Measurements from ENCODE around the gene TAF4B.
"Not testable (repeated sequence)": the region's sequence is repeated elsewhere in the genome, so short reads cannot be mapped to it uniquely, and the experiment has no call there.

TAF4B gene, protein sequence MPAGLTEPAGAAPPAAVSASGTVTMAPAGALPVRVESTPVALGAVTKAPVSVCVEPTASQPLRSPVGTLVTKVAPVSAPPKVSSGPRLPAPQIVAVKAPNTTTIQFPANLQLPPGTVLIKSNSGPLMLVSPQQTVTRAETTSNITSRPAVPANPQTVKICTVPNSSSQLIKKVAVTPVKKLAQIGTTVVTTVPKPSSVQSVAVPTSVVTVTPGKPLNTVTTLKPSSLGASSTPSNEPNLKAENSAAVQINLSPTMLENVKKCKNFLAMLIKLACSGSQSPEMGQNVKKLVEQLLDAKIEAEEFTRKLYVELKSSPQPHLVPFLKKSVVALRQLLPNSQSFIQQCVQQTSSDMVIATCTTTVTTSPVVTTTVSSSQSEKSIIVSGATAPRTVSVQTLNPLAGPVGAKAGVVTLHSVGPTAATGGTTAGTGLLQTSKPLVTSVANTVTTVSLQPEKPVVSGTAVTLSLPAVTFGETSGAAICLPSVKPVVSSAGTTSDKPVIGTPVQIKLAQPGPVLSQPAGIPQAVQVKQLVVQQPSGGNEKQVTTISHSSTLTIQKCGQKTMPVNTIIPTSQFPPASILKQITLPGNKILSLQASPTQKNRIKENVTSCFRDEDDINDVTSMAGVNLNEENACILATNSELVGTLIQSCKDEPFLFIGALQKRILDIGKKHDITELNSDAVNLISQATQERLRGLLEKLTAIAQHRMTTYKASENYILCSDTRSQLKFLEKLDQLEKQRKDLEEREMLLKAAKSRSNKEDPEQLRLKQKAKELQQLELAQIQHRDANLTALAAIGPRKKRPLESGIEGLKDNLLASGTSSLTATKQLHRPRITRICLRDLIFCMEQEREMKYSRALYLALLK

GRCh38 chr18:26226229-26227050 is at the start of gene TAF4B:
Gene TAF4B (plus strand): TSS chr18:26226445. CDS start chr18:26226934, 489 bp downstream.
- peak; percentile 70 for DNase-seq (ENCODE audit: insufficient read length, low spot score)

DNA sequence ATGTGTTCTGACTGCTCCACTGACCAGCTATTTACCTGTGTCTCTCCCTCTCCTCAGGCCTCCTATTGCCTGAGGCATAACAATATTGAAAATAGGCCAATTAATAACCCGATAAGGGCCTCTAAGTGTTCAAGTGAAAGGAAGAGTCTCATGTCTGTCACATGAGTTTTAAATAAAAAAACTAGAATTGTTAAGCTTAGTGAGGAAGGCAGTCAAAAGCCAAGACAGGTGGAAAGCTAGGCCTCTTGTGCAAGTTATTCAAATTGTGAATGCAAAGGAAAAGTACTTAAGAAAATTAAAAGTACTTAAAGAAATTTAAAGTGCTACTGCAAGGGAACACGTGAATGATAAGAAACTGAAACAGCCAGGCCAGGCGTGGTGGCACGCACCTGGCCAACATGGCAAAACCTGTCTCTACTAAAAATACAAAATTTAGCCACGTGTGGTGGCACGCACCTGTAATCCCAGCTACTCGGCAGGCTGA is 44.9 kb upstream of the TAF4B start:
- DNase-seq (ENCODE audit: insufficient read length, low spot score): no peak
- peak; percentile 49 for FAIRE-seq

More at GRCh38 chr18:26226229-26227050, at the start of gene TAF4B:
- FAIRE-seq: peak; percentile 96

DNA sequence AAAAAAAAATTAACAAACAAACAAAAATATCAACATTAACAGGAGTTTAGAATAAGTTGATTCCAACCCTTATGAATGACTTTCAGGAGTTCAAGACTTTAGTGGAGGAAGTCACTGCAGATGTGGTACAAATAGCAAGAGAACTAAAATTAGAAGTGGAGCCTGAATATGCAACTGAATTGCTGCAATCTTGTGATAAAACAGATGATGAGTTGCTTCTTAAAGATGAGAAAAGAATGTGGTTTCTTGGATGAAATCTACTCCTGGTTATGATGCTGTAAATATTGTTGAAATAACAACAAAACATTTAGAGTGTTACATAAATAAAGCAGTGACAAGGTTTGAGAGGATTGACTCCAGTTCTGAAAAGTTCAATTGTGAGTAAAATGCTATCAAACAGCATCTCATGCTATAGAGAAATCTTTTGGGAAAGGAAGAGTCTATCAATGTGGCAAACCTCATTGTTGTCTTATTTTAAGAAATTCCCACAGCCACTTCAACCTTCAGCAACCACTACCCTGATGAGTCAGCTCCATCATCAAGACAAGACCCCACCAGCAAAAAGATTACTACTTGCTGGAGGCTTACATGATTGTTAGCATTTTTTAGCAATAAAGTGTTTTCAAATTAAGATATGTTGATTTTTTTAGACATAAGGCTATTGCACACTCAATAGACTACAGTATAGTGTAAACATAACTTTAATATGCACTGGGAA is 42.7 kb upstream of the TAF4B start:
- FAIRE-seq: peak; percentile 26
- no peak for DNase-seq (ENCODE audit: insufficient read length, low spot score)

DNA sequence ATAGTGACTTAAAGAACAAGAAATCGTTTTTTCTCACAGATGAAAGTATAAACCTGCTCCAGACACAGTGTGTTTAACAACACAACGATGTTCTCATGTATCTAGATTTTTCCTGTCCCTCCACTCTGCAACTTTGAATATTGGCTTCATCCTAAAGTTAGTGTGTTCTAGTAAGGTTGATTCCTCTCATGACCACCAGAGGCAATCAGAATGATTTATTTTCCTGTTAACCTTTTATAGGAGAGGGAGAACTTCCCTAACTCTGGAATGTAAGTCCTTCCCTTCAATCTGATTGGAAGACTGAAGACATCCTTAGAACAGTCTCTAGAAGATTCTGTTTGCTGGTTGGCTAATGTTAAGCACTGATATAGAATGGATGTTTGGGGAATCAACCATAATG is 41.0 kb upstream of the TAF4B start:
- no peak for FAIRE-seq
- no peak for DNase-seq (ENCODE audit: insufficient read length, low spot score)

GRCh38 chr18:26190506-26190905 is 35.7 kb upstream of the TAF4B start:
- DNase-seq (ENCODE audit: insufficient read length, low spot score): no peak
- FAIRE-seq: peak; percentile 99

- DNase-seq (ENCODE audit: insufficient read length, low spot score): no peak
- FAIRE-seq: peak; percentile 76
Observed at GRCh38 chr18:26192233-26192632, 34.0 kb upstream of the TAF4B start.

DNA sequence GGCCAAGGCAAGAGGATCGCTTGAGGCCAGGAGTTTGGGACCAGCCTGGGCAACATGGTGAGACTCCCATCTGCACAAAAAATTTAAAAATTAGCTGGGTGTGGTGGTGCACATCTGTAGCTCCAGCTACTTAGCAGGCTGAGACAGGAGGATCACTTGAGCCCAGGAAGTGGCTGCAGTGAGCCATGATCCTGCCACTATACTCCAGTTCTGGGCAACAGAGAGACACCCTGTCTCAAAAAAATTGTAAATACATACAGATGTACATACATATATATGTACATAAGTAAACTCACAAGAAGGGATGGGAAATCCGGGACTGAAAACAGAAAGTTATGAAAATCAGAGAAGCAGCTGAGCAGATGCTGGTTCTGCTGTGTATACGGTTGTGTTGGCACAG is 29.6 kb upstream of the TAF4B start:
- FAIRE-seq (no peak), DNase-seq (ENCODE audit: insufficient read length, low spot score) (no peak)

DNA sequence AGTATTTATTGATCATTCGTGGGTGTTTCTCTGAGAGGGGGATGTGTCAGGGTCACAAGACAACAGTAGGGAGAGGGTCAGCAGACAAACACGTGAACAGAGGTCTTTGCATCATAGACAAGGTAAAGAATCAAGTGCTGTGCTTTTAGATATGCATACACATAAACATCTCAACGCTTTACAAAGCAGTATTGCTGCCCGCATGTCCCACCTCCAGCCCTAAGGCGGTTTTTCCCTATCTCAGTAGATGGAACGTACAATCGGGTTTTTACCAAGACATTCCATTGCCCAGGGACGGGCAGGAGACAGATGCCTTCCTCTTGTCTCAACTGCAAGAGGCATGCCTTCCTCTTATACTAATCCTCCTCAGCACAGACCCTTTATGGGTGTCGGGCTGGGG is 24.2 kb upstream of the TAF4B start:
- not testable (repeated sequence) for FAIRE-seq; DNase-seq (ENCODE audit: insufficient read length, low spot score)

DNA sequence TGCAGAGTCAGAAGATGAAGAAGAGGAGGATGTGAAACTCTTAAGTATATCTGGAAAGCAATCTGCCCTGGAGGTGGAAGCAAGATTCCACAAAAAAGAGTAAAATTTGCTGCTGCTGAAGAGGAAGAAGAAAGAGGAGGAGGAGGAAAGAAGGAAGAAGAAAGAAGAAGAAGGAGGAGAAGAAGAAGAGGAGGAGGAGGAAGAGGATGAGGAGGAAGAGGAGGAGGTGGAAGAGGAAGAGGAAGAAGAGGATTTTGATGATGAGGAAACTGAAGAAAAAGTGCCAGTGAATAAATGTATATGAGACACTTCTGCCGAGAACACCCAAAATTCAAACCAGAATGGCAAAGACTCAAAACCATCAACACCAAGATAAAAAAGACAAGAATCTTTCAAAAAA is 20.9 kb upstream of the TAF4B start:
- FAIRE-seq (peak; percentile 66), DNase-seq (ENCODE audit: insufficient read length, low spot score) (no peak)

DNA sequence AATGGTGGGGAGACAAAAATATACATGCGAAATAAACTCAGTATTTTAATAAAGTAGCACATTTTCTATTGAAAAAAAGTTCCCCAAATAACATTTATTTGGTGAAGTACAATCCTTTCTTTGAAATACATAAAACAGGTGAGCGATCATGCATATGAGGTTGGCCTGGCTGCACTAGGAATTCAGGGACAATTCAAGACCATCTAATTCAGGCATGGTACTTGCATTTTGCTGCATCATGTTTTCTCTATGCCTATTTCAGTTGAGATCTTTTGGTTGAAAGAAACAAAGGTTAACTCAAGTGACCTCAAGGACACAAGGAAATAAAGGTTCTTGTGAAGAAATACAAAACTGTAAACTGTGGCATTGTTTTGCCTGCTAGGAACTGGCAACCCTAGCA is 19.8 kb upstream of the TAF4B start:
- DNase-seq (ENCODE audit: insufficient read length, low spot score) (no peak), FAIRE-seq (peak; percentile 18)

DNA sequence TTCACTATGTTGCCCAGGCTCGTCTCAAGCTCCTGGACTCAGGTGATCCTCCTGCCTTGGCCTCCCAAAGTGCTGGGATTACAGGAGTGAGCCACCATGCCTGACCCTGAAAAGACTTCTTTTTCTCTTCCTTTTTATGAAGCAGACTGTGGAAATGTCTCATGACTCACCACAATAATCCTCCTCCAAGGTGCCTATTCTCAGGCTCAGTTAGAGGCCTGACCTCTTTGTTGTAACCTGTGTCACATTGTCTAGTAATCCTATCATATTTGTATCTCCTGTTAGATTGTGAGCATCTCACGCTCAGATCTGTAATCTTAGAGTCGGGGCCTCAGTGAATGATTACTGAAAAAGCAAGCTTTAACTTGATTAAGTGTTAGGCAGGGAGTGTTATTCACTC is 18.3 kb upstream of the TAF4B start:
- no peak for FAIRE-seq
- DNase-seq (ENCODE audit: insufficient read length, low spot score): no peak

DNA sequence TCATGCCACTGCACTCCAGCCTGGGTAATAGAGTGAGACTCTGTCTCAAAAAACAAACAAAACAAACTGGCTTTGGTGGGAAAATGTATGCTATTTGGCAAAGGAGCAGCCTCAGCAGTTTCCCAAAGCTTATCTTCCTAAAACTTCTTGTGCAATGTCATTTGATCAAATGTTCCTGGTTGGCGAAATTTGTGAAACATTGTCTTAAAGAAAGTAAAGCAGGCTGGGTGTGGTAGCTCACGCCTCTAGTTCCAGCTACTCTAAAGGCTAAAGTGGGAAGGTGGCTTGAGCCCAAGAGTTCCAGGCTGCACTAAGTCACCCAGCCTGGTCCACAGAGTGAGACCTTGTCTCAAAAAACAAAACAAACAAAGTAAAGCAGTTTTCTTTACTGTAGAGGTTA is 17.3 kb upstream of the TAF4B start:
- no peak for DNase-seq (ENCODE audit: insufficient read length, low spot score)
- no peak for FAIRE-seq

- FAIRE-seq: no peak
- DNase-seq (ENCODE audit: insufficient read length, low spot score): no peak
Observed at GRCh38 chr18:26210147-26210546, 16.1 kb upstream of the TAF4B start.

DNA sequence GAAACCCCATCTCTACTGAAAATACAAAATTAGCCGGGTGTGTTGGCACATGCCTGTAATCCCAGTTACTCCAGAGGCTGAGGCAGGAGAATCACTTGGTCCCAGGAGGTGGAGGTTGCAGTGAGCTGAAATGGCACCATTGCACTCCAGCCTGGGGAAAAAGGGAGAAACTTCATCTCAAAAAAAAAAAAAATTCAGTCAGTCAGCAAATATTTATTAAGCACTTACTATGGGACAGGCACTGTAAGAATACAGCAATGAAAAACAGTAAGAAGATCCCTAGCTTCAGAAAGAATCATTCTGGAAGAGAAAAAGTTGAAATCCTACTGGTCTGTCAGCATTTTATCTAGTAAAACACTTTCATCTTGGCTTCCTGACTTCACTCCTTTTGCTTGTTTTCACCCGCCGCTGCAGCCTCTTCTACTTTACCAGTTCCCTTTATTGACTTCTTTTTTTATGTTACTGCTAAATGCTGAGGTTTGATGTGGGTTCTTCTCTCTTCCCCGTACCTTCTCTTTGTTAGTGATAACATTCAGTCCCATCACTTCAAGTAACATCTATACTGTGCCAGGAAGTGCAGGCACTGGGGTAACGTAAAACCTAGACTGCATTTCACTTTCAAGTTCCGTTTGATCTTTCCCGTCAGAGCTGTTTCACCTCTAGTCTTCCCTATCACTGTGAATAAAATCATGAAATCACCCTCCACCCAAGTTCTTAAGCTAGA is 10.8 kb upstream of the TAF4B start:
- DNase-seq (ENCODE audit: insufficient read length, low spot score) (peak; percentile 37), FAIRE-seq (peak; percentile 98)

- peak; percentile 68 for FAIRE-seq
- DNase-seq (ENCODE audit: insufficient read length, low spot score): no peak
Observed at GRCh38 chr18:26225022-26225693, 1.1 kb upstream of the TAF4B start.

GRCh38 chr18:26225915-26226228 is 373 bp upstream of the TAF4B start:
- DNase-seq (ENCODE audit: insufficient read length, low spot score) (no peak), FAIRE-seq (no peak)

DNA sequence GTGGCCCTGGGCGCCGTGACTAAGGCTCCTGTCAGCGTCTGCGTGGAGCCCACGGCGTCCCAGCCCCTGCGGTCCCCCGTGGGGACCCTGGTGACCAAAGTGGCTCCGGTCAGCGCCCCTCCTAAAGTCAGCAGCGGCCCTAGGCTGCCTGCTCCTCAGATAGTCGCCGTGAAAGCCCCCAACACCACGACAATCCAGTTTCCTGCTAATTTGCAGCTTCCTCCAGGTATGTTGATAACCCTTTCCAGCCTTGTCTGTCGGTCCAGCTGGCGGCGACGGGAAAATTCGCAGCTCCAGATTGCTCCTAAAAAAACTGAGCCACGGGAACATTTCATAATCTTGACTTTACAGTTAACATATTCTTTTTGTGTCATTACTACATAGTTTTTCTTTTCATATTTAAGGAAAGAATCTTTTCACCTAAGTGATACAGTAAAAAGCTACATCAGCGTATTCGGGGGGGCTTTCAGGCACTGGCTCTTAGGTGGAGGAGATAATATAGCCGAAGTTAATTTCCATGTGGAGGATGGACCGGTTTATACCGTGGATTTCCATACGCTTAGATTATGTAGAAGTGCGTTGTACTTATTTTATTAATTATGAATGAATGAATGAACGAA is 916 bp downstream of the TAF4B start:
- DNase-seq (ENCODE audit: insufficient read length, low spot score) (no peak), FAIRE-seq (no peak)

DNA sequence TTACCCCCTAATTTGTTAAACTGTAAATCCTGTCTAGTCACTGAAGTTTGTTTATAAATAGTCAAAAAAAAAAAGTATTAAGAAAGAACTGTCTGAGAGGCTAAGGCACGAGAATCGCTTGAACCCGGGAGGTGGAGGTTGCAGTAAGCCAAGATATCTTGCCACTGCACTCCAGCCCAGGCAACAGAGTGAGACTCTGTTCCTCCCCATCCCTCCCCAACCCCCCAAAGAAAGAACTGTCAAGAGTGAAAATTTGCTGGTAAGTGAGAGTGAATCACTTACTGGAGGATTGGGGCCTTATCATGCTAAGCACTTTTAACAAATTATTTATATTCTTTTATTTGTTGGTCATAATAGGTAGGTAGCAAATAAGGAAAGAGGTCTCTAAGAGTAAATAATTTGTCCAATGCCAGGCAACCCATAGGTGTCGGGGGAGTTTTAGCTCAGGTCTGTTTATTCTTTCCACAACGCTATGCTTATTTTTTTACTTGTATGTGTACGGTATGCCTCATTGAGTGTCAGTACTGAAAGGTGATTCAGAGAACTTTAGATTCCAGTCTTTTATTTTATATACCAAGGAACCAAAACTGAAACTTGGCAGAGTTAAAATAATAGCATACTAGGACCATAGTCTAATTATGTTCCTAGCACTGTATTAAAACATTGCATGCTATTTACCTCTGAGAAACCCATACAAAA is 2.5 kb downstream of the TAF4B start:
- FAIRE-seq (peak; percentile 73), DNase-seq (ENCODE audit: insufficient read length, low spot score) (no peak)

Data from GM19239 (cell line).